C4-2B (cell line): ENCODE measurements around the gene SDK2.
A peak's percentile ranks its signal among the peaks of the same experiment; 100 is the strongest.

Source experiments
- H3K27ac ChIP-seq: fragments of 450-650 bp; 2 replicates; pipeline ENCODE4 v1.5.1; 2017
- ZFX ChIP-seq: fragments of 450-650 bp; IDR thresholded peaks from 2 replicates; pipeline ENCODE4 v1.6.1; 2017
- TF ChIP-seq, protein P1 (sequence below): fragments of 450-650 bp; conservative IDR thresholded peaks from 2 replicates; pipeline ENCODE4 v1.5.1; 2017; ENCODE audit warnings: mild to moderate bottlenecking

Gene SDK2

DNA sequence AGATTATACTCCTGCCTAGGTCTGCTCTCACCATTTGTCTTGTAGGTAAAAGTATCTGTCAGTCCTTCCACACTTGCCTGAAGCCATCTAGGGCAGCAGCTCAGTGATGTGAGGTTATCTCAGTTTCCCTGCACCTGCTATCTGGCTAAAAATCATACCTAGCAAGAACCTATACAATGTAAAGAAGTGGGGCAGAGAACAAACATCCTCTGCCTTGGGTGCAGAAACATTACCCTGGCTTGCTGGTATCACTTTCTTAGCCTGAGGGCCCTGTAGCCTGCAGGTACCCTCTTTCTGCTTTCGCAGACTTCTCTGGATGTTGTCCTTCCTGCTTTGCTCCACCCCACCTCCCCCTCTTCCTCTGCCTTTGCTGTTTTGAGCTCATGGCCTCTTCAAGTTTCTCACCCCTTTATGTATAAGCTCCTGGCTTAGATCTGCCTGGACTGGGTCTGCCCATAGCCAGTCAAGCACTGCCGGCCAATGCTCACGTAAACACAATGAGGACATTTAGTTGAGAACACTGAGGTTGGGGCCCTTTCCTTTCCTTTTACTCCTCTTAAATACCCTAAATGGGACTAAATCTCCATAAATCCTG lies 8.7 kb upstream of the SDK2 start:
- no peak for TF ChIP-seq ZFX
- H3K27ac ChIP-seq: no peak overlapping the region

DNA sequence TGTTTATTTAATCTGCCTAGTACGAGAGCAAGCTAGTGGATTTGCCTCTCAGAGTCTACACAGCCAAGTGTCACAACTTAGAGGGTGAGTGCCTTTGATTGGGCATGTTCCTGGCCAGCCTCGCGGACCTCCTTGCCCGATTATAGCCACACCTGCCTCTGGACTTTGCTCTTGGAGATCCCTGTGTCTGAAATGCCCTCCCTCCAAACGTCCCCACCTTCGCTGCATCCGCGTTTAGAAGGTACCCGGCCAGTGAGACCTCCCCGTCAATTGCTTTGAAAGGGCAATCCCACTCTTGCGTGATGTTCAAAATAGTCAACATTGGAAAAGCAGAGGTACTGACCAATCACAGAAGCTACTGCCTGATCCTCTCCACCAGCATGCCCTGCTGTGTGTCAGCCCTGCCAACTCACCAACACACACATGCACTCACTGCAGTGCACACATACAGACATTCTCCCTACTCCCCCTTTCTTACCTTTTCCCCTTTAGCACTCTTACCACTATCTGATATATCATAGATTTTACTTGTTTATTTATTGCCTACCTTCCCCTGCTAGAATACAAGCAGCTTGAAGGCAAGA lies 6.5 kb upstream of the SDK2 start:
- no peak overlapping the region for H3K27ac ChIP-seq
- no peak for TF ChIP-seq ZFX
- TF ChIP-seq, protein P1, sequence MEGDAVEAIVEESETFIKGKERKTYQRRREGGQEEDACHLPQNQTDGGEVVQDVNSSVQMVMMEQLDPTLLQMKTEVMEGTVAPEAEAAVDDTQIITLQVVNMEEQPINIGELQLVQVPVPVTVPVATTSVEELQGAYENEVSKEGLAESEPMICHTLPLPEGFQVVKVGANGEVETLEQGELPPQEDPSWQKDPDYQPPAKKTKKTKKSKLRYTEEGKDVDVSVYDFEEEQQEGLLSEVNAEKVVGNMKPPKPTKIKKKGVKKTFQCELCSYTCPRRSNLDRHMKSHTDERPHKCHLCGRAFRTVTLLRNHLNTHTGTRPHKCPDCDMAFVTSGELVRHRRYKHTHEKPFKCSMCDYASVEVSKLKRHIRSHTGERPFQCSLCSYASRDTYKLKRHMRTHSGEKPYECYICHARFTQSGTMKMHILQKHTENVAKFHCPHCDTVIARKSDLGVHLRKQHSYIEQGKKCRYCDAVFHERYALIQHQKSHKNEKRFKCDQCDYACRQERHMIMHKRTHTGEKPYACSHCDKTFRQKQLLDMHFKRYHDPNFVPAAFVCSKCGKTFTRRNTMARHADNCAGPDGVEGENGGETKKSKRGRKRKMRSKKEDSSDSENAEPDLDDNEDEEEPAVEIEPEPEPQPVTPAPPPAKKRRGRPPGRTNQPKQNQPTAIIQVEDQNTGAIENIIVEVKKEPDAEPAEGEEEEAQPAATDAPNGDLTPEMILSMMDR: no peak

DNA sequence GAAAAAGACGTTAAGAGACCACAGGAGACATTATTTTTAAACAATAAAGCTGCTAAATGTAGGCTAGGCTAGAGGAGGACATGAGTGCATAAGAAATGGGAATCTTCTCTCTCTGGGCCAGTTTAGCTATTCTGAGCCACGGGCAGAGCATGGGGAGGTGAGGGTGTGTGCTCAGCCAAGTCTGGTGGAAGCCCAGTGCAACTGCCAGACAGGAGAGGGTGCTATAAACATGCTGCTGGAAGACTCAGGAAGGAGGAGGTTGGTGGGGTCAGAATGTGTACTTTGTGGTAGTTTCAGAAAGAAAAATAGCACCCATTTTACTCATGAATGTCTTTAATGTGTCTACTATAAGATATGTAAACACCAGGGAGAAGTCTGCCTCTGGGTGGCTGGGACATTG lies 5.9 kb upstream of the SDK2 start:
- H3K27ac ChIP-seq: no peak overlapping the region
- TF ChIP-seq, protein P1: 0 out of 2 replicates have a peak, but pooled peaks have one; percentile 12
- TF ChIP-seq ZFX: no peak

DNA sequence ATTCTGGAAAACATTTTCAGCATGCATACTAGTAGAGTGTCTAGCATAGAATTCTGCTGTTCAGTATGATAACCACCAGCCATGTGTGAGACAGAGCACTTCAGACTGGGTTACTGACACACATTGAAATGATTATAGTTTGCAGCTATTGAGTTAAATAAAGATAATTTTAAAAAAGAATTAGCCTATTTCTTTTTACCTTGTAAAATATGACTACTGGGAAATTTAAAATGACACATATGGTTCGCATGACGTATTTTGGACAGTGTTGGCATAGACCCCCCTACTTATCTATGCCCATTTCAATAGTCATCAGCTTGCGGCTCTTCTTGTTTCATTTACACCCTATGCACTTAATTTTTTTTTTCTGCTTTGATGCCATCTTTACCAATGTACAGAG lies 4.7 kb upstream of the SDK2 start:
- TF ChIP-seq, protein P1: no peak
- TF ChIP-seq ZFX: no peak

DNA sequence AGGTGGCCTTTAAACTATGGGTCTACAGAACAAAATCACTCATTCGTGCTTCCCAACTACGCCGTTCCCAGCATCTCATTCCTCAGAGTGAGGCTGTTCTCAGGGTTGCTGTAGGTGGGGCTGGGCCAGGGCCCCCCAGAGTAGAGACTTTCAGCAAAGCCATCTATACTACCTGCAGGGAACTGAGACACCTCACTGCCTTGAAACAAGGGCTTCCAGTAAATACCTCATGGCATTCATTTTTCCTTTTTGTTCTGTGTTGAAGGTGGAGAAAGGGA lies 4.2 kb upstream of the SDK2 start:
- TF ChIP-seq ZFX: no peak
- TF ChIP-seq, protein P1: no peak
- H3K27ac ChIP-seq: no peak overlapping the region

More for the DNA sequence above, 4.7 kb upstream of the SDK2 start:
- H3K27ac ChIP-seq: no peak overlapping the region

DNA sequence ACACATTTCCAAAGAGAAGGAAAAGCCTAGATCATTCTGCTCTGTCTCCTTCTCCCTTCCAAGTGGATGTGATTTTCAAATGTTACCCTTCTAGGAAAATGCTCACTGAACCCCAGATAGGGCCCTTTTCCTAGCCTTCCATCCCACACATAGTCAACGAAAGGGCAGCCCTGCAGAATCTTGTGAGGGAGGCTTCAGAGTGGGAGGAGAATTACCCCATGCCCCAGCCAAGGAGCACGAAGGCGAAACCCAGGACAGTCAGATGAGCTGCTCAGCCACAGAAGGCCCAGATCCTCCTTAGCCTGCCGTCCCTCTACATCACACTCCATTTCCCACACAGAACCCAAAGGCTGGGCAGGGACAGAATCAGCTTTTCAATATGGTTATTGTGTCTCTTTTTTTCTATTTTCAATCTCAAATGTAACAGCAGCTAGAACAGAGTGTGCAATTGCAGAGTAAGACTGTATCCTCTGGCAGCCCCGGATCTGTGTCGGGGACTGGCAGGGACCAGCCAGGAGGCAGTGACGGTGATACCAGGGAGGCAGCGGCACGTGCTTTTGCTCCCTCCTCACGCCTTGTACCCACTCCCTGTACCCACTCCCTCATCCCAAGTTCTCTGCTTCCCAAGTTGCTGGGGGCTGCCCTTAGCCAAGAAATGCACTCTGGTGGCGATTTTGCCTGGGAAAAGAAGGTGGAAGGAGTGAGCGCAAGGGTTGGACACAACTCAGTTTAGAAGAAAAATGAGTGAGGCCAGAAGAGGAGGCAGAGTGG lies 3.7 kb upstream of the SDK2 start:
- TF ChIP-seq, protein P1: no peak
- no peak for TF ChIP-seq ZFX
- H3K27ac ChIP-seq: no peak overlapping the region

DNA sequence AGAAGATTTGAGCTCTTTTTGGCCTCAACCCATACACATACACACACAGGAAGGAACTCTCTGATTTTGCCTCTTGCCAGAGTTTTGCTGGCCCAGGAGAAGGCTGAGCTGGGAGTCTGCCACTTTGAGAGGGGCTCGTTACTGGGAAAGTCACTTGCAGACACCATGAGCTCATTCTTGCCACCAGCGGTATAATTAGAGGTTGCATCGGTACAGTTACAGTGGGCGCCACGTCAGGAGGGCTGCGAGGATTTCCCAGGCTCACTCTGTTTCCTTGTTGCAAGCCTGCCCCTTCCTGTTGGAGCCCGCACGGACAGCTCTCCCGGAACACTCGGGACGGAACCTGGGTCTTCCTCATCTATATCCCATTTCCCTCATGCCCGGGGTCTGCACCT lies 3.1 kb upstream of the SDK2 start:
- H3K27ac ChIP-seq: no peak overlapping the region
- TF ChIP-seq, protein P1: no peak
- TF ChIP-seq ZFX: no peak
